ENCODE results near the gene HOTAIR. TPM values are rescaled to one million over a fixed set of nuclear protein-coding genes. Genes with fewer than 3 reads are reported as not detected.

Gene HOTAIR
- polyA plus RNA-seq, 4 donors = 1.3 to 2.9 (median 2.6) TPM

DNA sequence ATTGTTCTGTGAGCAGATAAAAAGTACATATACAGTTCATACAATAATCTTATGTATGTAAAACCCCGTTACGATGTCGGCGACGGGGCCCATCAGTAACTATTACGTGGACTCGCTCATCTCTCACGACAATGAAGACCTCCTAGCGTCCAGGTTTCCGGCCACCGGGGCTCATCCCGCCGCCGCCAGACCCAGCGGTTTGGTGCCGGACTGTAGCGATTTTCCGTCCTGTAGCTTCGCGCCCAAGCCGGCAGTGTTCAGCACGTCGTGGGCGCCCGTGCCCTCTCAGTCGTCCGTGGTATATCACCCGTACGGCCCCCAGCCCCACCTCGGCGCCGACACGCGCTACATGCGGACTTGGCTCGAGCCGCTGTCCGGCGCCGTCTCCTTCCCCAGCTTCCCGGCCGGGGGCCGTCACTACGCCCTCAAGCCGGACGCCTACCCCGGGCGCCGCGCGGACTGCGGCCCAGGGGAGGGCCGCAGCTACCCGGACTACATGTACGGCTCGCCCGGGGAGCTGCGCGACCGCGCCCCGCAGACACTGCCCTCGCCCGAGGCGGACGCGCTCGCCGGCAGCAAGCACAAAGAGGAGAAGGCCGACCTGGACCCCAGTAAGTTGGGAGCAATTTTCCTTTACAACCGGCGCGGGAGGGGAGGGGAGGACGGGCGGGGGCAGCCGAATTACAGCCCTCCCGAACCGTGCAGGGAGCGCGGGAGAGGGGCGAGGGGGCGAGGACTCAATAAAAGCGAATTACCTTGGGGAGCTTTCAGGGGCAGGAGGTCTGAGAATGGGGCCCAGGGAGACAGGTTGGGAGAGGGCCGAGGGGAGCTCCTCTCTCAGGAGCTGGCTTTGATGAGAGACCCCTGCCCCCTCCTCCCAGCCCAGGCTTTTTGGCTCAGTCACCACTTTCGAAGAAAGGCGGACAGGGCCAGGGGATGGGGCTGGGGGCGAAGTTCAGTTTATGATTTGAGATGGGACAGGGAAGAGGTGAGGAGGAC is 25.7 kb upstream of the HOTAIR start, which contains the start of gene HOXC9:
Gene HOXC9 (plus strand): TSS at position 46 of the 999 bp plus-strand sequence. CDS start 28 bp downstream, at position 74.
- no peak for DNase-seq (ENCODE audit: low read depth in 4 of 4, low spot score in 3 of 4)

DNA sequence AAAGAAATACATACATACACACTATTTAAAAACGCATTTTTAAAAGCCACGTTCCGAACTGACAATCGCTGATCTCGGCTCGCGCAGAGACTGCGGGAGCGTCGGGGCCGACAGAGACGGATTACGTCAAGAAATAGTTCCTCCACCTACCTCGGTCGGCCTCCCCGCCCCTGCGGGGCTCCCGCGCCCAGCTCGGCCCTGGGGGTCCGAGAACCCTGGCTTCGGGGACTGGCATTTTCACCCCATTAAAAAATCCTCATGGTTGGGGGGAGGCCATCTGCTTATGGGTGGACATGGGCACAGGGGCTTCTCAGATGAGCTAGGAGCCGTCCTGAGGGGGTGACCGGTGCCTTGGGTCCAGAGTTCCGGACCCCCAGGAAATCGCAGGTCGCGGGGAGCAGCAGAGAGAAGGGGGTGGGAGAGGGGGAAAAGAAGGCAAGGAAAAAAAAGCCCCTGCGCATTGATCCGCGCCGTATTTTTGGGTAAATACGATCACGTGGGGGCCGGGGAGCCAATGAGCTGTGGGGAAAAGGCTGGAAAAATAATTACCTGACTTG is 24.9 kb upstream of the HOTAIR start:
- DNase-seq (ENCODE audit: low read depth in 4 of 4, low spot score in 3 of 4) = no peak

GRCh38 chr12:53998900-53999236 is 24.1 kb upstream of the HOTAIR start:
- DNase-seq (ENCODE audit: low read depth in 4 of 4, low spot score in 3 of 4) = no peak

DNA sequence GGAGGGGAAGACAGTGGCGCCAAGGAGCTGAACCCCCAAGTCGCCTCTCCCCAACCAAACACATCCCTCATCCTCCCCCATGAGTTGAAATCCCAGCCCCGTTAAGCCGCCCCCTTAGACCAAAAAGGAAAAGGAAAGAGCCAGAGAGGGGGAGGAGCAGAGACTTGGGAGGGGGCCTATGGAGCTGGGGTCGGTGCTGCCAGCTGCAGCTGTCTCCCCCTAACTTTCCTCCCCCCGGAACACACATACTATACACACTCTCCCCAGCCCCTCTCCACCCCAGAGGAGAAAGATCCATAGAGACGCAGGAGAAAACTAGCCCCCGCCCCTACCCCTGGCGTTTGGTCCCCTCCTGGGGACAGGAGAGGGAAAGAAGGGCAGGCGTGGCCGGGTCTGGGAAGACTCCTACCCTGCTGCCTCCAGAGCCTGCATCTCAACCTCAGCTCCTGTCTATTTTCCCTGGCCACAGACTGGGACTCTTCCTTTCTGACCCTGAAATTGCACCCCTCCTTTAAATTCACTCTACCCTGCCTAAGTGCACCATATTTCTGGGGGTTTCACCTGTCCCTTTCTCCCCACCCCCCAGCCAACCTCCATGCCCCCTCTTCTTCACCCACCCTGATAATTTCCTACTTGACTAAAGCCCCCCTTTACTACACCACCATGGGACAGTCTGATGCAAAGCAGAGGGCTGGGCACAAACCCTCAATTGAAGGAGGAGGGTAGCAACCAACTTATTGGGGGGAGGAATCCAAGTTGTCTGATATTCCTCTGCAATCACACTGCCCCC is 23.6 kb upstream of the HOTAIR start:
- no peak for DNase-seq (ENCODE audit: low read depth in 4 of 4, low spot score in 3 of 4)

DNA sequence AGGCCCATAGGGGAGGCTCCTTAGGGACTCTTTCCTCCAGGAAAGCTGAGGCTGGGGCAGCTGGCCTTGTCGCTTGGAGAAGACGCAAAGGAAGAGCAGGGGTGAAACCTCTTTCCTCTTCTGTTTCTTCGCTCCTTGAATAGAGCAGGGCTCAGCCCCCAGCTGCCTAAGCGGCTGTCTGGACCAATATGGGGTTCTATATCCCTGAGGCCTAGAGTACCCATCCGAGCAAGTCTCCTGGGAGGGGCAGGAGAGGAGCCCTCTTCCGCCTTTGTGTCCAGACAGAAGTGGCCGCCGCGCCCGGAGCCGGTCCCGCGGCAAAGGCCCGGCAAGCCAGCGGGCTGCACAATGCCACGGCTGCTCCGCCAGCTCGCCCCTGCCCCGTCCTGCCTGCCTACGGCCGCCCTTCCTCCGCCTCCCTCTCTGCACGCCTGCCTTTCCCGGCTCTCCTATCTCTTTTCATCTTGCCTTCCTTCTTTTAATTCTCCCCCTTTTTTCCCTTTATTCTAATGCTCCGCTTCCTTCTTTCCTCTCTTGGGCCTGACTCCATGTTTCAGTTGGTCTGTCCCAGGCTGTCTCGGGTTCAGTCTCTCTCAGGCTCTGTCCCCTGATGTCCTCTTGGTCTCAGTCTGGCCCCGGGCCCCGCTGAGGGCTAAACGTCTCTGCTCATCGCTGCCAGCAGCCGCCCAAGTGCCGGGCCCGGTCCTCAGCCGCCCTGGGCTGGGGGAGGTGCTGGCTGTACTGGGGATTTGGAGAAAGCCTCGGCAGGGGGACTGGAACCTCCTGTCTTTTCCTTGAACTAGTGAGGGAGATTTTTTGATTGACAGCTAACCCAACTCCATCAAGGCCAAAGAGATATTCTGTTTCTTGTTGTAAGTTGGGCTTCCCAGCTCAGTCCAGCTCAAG is 22.7 kb upstream of the HOTAIR start:
- no peak for DNase-seq (ENCODE audit: low read depth in 4 of 4, low spot score in 3 of 4)

DNA sequence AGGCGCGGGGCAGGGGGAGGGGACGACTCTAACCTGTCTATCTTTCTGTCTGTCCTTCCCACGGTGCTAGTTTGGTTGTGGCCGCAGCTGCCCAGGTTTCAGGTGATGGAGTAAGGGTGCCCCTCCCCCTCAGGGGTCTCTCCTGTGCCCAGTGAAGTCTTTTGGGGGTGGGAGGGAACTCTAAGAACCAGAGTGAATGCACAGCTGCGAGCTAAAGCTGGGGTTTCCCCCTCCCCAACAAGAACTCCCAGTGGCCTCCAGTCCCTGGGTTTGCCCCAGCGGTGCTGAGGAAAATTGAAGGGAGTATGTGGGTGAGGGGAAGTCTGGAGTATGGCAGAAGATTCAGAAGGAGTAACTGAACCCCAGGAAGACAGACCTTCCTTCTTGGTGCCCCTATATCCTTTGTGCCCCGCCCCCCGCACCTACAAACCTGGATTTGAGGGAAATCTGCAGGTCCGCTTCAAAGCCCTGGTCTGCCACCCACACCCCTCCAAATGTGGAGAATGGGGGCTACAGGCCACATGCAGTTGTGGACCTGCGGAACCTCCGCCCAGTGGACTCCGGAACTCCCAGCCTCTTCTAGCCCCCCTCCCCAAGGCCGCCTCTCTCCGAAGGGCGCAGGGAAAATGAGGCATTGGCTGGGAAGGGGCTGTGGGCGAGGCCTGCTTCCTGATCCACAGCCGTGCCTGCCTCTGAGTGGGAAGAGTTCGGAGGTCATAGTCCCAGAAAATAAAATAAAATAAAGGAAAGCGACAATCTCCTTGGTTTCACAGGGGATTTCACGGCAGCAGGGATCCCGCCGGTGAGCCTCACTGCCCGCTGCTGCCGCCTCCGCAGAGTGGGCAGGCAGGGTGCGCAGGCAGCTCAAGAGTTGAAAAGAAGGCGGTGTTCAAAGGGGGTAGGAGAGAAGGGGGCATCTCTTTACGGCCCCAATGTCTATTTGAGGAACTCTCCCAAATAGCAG is 21.8 kb upstream of the HOTAIR start:
- DNase-seq (ENCODE audit: low read depth in 4 of 4, low spot score in 3 of 4) = no peak

DNA sequence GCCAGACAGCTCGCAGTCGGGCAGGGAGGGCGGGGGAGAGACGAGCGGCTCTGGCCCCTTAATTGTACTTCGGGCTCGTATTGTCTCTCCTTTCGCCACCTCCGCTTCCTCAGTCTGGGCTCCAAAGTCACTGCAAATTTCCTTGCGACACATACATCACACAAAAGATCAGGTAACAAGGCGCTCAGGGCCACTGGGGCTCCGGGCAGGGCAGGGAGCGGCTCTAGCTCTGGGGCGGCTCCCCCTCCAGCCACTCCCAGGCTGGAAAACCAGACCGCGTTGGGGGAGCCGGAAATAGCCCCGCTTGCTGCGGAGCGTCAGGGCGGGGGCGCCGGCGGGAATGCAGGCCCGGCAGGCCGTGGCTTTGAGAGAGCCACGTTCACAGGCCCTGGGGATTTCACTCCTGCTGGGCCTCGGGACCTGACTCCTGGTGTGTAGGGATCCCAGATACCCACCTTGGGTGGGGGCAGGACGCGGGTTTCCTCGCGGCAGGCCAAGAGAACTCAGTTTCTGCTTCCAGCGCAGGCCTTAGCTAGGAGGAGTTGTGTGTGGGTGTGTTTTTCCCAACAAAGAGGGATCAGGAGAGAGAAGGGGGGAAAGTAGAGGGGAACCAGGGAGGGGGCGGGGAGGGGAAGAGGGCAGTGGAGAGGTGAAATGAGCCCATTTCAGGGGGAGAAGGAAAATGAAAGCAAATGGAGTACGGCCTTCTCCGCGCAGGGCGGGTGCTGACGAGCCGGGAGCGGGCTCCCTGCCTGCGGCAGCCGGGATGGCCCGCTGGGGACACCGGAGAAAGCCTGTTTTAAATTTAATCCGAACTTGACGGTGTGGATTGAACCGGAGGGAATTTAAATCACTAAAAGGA is 20.9 kb upstream of the HOTAIR start:
- DNase-seq (ENCODE audit: low read depth in 4 of 4, low spot score in 3 of 4) = no peak

- DNase-seq (ENCODE audit: low read depth in 4 of 4, low spot score in 3 of 4) = no peak
Measured at GRCh38 chr12:53995002-53995377, 20.2 kb upstream of the HOTAIR start.

DNA sequence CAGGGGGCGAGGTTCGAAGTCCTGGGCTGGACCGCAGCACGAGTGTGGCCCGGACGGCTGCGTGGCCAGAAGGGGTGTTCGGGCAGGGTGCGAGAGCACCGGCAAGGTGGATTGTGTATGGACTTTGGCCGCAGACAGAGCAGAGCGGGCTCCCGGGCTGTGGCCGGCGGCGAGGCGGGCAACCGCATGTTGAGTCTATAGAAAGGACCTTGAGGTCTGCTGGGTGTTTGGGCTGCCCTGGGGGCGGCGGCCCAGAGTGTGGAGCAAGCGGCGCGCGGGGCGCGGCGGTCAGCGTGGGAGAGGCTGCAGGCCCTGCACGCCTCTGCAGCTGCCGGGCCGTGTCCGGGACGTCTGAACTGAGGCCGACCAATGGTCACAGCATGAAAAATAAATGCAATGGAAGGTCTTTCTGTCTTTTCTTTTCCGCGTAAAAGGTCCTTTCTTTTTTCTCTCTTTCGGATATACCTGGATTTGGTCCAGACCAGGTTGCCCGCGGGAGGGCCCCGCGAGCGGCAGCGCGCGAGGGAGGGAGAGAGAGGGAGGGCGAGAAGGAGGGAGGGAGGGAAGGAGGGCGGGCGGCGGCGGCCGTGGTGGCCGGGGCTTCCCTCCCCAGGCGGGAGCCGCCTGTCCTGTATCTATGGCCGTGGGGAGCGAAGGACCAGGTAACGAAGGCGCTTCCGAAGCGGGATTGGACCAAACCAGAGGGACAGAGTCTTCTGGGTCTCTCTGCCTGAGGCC is 19.7 kb upstream of the HOTAIR start:
- no peak for DNase-seq (ENCODE audit: low read depth in 4 of 4, low spot score in 3 of 4)

GRCh38 chr12:53994009-53994263 is 19.2 kb upstream of the HOTAIR start:
- DNase-seq (ENCODE audit: low read depth in 4 of 4, low spot score in 3 of 4) = no peak

- no peak for DNase-seq (ENCODE audit: low read depth in 4 of 4, low spot score in 3 of 4)
Measured at GRCh38 chr12:53993162-53994008, 18.6 kb upstream of the HOTAIR start.

GRCh38 chr12:53992377-53992889 is 17.7 kb upstream of the HOTAIR start:
- no peak for DNase-seq (ENCODE audit: low read depth in 4 of 4, low spot score in 3 of 4)

DNA sequence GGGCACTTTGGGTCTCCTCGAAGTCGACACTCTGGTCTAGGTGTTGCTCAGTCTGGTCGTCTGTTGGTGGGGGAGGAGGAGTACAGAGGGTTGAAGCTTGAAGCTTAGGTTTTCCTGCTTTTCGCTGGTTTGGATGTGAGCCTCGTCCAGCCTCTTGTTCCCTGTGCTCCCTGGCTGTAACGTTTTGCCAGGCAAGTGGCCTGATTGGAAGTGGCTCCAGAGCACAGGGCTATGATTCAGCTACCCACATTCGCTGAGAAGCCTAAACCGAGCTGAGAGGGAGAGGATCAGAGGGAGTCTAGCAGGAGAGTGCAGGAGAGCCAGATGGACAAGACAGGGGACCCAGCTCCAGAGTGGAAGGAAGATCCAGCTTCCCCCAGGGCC is 16.3 kb upstream of the HOTAIR start:
- DNase-seq (ENCODE audit: low read depth in 4 of 4, low spot score in 3 of 4) = no peak

GRCh38 chr12:53990311-53991076 is 15.7 kb upstream of the HOTAIR start:
- no peak for DNase-seq (ENCODE audit: low read depth in 4 of 4, low spot score in 3 of 4)

DNA sequence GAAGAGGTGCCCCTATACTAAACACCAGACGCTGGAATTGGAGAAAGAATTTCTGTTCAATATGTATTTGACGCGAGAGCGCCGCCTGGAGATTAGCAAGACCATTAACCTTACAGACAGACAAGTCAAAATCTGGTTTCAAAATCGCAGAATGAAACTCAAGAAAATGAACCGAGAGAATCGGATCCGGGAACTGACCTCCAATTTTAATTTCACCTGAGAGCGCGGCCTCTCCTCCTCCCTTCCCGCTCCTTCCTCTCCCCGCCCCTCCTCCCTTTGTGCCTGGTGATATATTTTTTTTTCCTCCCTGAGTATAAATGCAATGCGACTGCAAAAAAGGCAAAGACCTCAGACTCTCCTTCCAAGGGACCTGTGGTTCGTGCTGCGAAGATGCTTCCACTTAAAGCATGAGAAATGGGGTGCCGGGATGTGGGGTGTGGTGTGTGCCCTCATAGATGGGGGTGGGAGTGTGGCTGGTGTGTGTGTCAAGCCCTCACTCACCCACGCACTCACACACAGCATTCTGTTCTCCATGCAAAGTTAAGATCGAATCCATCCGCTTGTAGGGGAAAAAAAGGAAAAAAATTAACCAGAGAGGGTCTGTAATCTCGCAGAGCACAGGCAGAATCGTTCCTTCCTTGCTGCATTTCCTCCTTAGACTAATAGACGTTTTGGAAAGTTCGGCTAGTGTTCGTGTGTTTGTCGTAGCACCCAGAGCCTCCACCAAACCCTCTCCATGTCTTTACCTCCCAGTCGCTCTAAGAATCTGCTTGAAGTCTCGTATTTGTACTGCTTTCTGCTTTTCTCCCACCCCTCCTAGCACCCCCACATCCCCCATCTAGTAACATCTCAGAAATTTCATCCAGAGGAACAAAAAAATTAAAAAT is 14.7 kb upstream of the HOTAIR start:
- DNase-seq (ENCODE audit: low read depth in 4 of 4, low spot score in 3 of 4) = no peak
